Measurements from ENCODE around the gene CXXC5.

CXXC5 gene

GRCh38 chr5:139666551-139666950, 18.4 kb downstream of the CXXC5 start:
- no peak for DNase-seq (ENCODE audit: low read depth)

GRCh38 chr5:139667001-139667729, 19.0 kb downstream of the CXXC5 start:
- DNase-seq (ENCODE audit: low read depth) = no peak

DNA sequence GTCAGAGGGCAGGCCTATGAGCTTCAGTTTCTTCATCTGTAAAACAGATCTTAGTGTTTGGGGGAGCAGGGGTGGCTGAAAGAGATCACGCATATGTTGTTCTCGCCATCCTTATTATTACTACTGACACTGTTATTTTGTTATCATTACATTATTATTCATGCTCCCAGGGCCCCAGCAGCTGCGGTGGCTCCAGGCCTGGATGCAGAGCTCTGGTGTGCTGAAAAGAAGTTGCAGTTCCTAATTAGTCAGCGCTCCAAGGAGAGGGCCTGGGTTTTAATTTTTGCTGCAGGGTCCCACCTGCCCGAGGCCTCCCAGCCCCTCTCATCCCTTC, 19.5 kb downstream of the CXXC5 start:
- DNase-seq (ENCODE audit: low read depth) = no peak

- DNase-seq (ENCODE audit: low read depth) = no peak
Measured at GRCh38 chr5:139668064-139668880, 20.1 kb downstream of the CXXC5 start.

DNA sequence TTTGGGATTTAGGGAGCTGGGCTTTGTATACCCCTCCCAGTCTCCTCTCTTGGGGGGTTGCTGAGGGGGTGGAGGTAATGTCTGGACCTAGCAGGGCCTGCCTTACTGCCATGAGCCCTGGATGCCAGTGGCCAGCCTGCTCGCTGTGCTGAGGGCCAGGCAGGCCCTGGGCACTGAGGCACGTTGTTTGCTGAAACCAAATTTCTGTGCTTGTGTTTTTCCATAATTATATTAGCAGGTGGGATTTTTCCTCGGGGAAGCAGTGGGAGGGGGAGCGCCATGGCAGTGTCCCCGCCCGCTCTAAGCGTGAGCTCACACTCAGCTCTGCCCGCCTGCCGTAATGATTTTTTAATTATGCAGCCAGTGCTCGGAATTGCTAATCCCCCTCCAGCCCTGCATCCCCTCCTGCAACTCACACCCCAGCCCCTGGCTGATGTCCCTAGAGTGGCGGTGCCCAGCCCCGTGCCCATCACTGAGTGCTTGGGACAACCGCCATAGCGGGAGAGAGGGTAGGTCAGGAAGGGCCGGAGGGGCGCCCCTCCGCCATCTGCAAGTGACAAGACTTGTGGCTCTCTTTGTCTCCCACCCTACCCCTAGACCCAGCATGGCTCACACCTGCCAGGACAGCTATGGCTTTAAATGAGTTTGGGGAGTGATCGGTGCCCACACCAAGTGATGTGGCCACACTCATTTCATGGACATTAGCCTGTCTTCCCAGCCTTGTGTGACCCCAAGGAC, 20.9 kb downstream of the CXXC5 start:
- DNase-seq (ENCODE audit: low read depth) = no peak

GRCh38 chr5:139669662-139670368, 21.7 kb downstream of the CXXC5 start:
- no peak for DNase-seq (ENCODE audit: low read depth)

DNA sequence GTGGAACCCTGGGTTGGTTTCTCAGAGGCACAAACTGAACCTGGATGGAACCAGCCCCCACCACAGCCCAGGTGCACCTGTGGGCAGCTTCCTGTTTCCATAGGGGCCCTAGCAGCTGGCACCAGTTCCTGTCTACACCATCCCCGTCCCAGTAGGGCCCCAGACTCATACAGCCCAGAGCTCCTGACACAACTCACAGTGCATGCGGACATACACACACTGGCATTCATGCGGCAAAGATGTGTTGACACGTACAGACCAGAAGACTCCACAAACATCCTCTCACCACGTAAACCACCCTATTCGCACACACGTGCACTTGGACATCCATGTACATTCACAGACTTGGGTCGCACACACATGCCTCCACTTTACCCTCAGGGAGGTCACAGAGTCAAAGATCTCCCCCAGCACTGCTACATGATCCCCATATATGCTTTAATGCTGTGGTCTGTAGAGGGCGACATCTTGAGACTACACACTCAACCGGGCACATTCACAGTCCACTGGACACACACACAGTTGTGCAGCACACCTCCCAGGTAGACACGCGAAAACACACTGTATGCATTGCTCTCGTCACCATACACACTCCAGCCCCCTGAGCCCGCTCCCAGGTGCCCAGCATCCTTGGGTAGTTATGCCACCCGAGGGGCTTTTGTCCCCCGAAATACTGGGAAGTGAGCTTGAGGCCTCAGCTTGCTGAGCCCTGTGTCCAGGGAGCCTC, 22.4 kb downstream of the CXXC5 start:
- no peak for DNase-seq (ENCODE audit: low read depth)

DNA sequence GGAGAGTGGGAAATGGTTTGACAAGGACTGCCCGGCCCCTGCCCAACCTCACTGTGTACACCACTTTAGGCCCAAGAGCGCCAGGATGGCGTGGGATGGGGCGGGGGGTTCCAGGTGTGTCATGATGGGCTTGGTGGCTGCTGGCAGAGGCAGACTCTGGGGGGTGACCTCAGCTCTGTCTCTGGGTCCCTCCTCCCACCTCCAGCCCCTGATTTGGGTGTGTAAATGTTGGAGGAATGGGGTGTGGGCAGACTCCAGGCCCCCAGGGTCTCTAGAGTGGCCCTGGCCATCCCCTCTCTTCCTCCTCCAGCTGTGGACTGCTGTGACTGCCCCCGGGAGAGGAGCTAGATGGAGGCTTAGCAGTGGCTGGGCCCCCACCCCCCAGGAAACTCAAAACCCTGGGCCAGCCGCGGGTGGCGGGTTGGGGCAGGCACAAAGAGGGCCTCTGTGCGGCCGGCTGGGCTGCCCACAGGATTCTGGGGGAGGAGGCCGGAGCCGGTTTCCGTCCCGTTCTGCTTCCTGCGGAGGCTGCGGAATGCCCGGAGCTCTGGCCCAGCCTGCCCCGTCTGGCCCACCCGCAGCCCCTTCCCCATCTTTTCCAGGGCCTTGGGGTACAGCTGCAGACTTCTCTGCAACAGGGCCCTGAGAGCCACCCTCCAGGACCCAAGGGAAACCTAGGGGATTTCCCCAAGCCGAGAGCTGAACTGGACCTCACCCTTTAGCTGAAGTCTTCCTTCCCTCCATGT, 23.1 kb downstream of the CXXC5 start:
- no peak for DNase-seq (ENCODE audit: low read depth)

DNA sequence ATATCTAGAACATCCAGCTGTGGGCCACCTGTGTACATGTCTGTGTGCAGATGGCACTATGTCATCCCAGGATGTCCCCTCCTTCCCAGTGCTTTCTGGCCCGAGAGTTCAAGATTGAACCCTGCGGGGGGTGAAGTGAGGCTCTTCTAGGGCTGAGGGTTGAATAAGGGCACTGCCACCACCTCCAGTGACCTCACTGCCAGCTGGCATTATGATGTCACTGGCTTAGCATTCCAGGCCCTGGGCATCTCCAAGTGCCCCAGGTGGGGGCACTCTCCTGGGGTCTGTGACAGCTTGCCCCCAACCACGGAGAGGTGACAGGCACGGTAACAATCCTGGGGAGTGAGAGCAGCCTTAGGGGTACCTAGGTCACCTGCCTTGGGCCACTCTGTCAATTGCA, 27.1 kb downstream of the CXXC5 start:
- no peak for DNase-seq (ENCODE audit: low read depth)

GRCh38 chr5:139675825-139676224, 27.7 kb downstream of the CXXC5 start:
- DNase-seq (ENCODE audit: low read depth) = no peak

DNA sequence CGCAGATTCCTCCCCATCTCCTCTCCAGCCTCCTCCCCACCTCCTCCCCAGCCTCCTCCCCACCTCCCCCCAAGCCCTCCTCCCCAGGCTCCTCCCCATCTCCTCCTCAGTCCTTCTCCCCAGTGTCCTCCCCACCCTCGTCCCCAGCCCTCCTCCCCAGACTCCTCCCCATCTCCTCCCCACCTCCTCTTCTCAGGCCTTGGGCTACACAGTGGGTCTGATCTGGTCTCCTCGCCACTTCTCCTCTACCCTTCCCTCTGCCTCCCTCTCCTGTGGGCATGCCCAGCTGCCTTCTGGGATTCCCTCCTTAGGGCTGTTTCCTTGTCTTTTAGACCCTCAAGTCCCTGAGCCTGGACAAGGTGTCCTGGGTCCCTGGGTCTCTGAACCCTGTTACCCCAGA, 28.3 kb downstream of the CXXC5 start:
- DNase-seq (ENCODE audit: low read depth) = no peak

DNA sequence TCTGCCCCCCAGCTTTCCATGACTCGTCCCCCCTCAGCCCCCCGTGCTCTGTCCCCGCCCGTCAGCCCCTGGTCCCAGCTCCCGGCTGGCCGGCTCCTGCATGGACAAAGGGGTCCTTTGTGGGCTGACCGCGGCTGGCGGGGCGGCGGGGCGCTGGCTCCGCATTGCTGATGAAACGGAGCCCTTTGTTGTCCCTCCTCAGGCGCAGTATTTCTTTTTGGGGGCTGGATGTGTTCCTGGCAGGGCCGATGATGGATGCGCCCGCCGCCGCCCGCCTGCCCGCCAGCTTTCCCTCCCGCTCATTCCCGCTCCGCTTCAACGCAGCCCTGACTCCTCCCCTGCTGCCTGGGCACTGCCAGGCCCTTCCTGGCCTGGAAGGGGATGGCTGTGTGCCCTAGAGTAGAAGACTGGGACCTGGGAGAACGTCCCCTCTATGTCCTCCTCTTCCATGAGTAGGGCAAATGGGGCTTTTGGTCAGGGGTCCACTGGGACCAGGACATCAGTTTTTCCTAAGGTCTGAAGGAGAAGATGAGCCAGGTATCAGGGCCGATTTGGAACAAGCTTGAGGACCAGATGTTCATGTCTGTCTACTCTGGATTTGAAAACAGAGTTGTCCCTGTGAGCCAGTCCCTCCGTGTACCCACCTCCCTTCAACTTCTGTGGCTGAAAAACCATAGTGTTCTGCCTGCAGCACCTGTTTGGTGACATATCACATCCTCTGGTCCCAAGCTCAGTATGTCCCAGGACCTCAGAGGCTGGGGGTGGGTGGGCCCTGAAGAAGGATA, 29.0 kb downstream of the CXXC5 start:
- no peak for DNase-seq (ENCODE audit: low read depth)

- DNase-seq (ENCODE audit: low read depth) = no peak
Measured at GRCh38 chr5:139677736-139678613, 29.8 kb downstream of the CXXC5 start.

GRCh38 chr5:139678751-139679750, 30.9 kb downstream of the CXXC5 start:
- DNase-seq (ENCODE audit: low read depth) = no peak

GRCh38 chr5:139680368-139681111, 32.4 kb downstream of the CXXC5 start:
- DNase-seq (ENCODE audit: low read depth) = no peak

- no peak for DNase-seq (ENCODE audit: low read depth)
Measured at GRCh38 chr5:139681112-139681458, 32.9 kb downstream of the CXXC5 start.

DNA sequence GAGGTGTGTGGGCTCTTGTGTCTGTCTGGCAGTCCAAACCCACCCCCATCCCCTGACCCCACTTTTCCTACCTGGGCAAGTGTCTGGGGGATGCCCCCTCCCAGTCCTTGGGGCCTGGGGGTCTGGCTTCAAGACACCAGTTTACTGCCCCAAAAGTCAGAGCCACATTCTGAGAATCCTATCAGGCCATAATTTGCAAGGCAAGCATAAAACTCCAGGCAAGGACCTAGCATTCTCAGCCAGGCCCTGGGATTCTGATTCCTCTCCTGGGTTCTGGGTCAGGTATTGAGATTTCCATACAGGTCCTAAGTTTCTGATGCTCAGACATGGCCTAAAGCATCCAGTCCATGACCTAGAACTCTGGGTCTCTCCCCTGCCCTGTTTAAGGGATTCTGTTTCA, 33.3 kb downstream of the CXXC5 start:
- no peak for DNase-seq (ENCODE audit: low read depth)
